SK-N-SH (cell line): Measurements from ENCODE around the gene IQUB. TPM values are rescaled to one million over a fixed set of nuclear protein-coding genes. Genes with fewer than 3 reads are reported as not detected.

Source experiments
- CTCF ChIA-PET: fragments of 300-600, 350-600 bp; formaldehyde crosslinking; extraction: SDS; loops from one replicate; lab custom pipeline; 2021; lab: Yijun Ruan, JAX
- POLR2A ChIA-PET: fragments of 350-600 bp; sonication (Branson Sonifier 250); formaldehyde crosslinking; extraction: SDS; loops from one replicate; lab custom pipeline; 2020; ENCODE audit warnings: antibody characterized with exemption, inconsistent platforms; lab: Yijun Ruan, JAX
- DNase-seq: peaks from one replicate; pipeline ENCODE4 v3.0.0; 2012
- H2AFZ ChIP-seq: fragments of 200-600 bp; sonication (generic); 2 replicates; pipeline ENCODE4 v1.8.1; 2016; ENCODE audit warnings: antibody characterized with exemption, mild to moderate bottlenecking, low read depth
- H3F3A ChIP-seq: fragments of 200-600 bp; sonication (generic); replicated peaks from 2 replicates; pipeline ENCODE3; 2016; ENCODE audit warnings: antibody characterized with exemption, mild to moderate bottlenecking; ENCODE audit not compliant: insufficient read depth
- H3K27ac ChIP-seq, 2 experiments: fragments of 200-500 bp in 1 of 2; fragments of 200-600 bp in 1 of 2; sonication (Bioruptor generic) in 1 of 2; sonication (generic), shearing (Covaris generic) in 1 of 2; 2 replicates each; pipeline versions ENCODE4 v1.5.1 to v1.6.1; 2014 to 2016; ENCODE audit warnings: low read depth in 2 of 2, inconsistent platforms in 1 of 2, low read length in 1 of 2, mild to moderate bottlenecking in 1 of 2, mixed read lengths in 1 of 2
- H3K27me3 ChIP-seq: fragments of 200-600 bp; sonication (generic), shearing (Covaris generic); 2 replicates; pipeline ENCODE4 v1.6.1; 2016; ENCODE audit warnings: mixed run types; ENCODE audit not compliant: insufficient read depth
- H3K36me3 ChIP-seq, 2 experiments: fragments of 200-500 bp in 1 of 2; fragments of 200-600 bp in 1 of 2; sonication (Bioruptor generic) in 1 of 2; sonication (generic) in 1 of 2; replicated peaks in 1 of 2; 2 replicates each; pipeline versions ENCODE3 to v1.5.1; 2014 to 2016; ENCODE audit warnings: low read length in 1 of 2, mild to moderate bottlenecking in 1 of 2; ENCODE audit not compliant: insufficient read depth in 2 of 2, control insufficient read depth in 1 of 2
- H3K4me1 ChIP-seq, 2 experiments: fragments of 200-500 bp in 1 of 2; fragments of 200-600 bp in 1 of 2; sonication (Bioruptor generic) in 1 of 2; sonication (generic), shearing (Covaris generic) in 1 of 2; 2 replicates each; pipeline versions ENCODE4 v1.5.1 to v1.6.1; 2014 to 2016; ENCODE audit warnings: low read depth in 1 of 2, low read length in 1 of 2, mixed run types in 1 of 2; ENCODE audit not compliant: insufficient read depth in 2 of 2, control insufficient read depth in 1 of 2
- H3K4me2 ChIP-seq: fragments of 200-600 bp; sonication (generic), shearing (Covaris generic); 2 replicates; pipeline ENCODE4 v1.6.1; 2017; ENCODE audit warnings: mixed run types
- H3K4me3 ChIP-seq, 2 experiments: fragments of 200-500 bp in 1 of 2; fragments of 200-600 bp in 1 of 2; sonication (Bioruptor generic) in 1 of 2; sonication (generic), shearing (Covaris generic) in 1 of 2; 2 replicates each; pipeline versions ENCODE4 v1.5.1 to v1.8.1; 2014 to 2016; ENCODE audit warnings: low read depth in 2 of 2, inconsistent platforms in 1 of 2, low read length in 1 of 2, mild to moderate bottlenecking in 1 of 2, mixed read lengths in 1 of 2, moderate library complexity in 1 of 2
- H3K79me2 ChIP-seq: fragments of 200-600 bp; sonication (generic); 2 replicates; pipeline ENCODE4 v1.8.1; 2017; ENCODE audit warnings: mild to moderate bottlenecking; ENCODE audit not compliant: insufficient read depth
- H3K9ac ChIP-seq: fragments of 200-600 bp; sonication (generic); 2 replicates; pipeline ENCODE4 v1.6.1; 2017; ENCODE audit warnings: mixed run types
- H3K9me2 ChIP-seq: fragments of 200-600 bp; sonication (generic); 2 replicates; pipeline ENCODE4 v1.6.1; 2017; ENCODE audit warnings: mixed run types
- H3K9me3 ChIP-seq: fragments of 200-600 bp; sonication (generic); 2 replicates; pipeline ENCODE4 v1.6.1; 2017; ENCODE audit warnings: mixed run types, mild to moderate bottlenecking, moderate library complexity
- H4K20me1 ChIP-seq: fragments of 200-600 bp; sonication (generic); 2 replicates; pipeline ENCODE4 v1.6.1; 2017; ENCODE audit warnings: mild to moderate bottlenecking, mixed run types; ENCODE audit not compliant: insufficient read depth
- ELF1 ChIP-seq: IDR thresholded peaks from 2 replicates; pipeline ENCODE4 v1.4.0; 2012
- EZH2phosphoT487 ChIP-seq: fragments of 200-600 bp; sonication (generic); IDR thresholded peaks from 2 replicates; pipeline ENCODE4 v1.6.1; 2017; ENCODE audit warnings: low read depth, mixed run types, mild to moderate bottlenecking, antibody characterized with exemption, moderate library complexity, borderline replicate concordance
- FOSL2 ChIP-seq: IDR thresholded peaks from 2 replicates; pipeline ENCODE4 v1.4.0; 2012; ENCODE audit warnings: low read depth, mild to moderate bottlenecking, moderate library complexity, borderline replicate concordance
- FOXJ3 ChIP-seq: sonication (generic); formaldehyde crosslinking; IDR thresholded peaks from 2 replicates; pipeline ENCODE4 v1.5.1; 2020; ENCODE audit warnings: mild to moderate bottlenecking, missing genetic modification reagents
- GABPA ChIP-seq: IDR thresholded peaks from 2 replicates; pipeline ENCODE4 v1.4.0; 2012; ENCODE audit warnings: low read depth, mild to moderate bottlenecking
- GATA2 ChIP-seq: sonication (generic); formaldehyde crosslinking; IDR thresholded peaks from 2 replicates; pipeline ENCODE4 v1.5.0; 2020; ENCODE audit warnings: mild to moderate bottlenecking, missing genetic modification reagents
- MAX ChIP-seq: IDR thresholded peaks from 2 replicates; pipeline ENCODE4 v1.4.0; 2012; ENCODE audit warnings: low read depth
- MEF2A ChIP-seq: IDR thresholded peaks from 2 replicates; pipeline ENCODE4 v1.4.0; 2012; ENCODE audit warnings: low read depth, borderline replicate concordance
- MXI1 ChIP-seq: IDR thresholded peaks from 2 replicates; pipeline ENCODE4 v1.6.1; 2012; ENCODE audit warnings: mild to moderate bottlenecking, low read depth, low read length, improper control_type of control experiment
- POLR2AphosphoS5 ChIP-seq: IDR thresholded peaks from 2 replicates; pipeline ENCODE4 v1.6.1; 2012; ENCODE audit warnings: low read depth, low read length
- RAD21 ChIP-seq: IDR thresholded peaks from 2 replicates; pipeline ENCODE4 v1.6.1; 2012; ENCODE audit warnings: mild to moderate bottlenecking, low read length
- RCOR1 ChIP-seq: fragments of 150-350 bp; IDR thresholded peaks from 2 replicates; pipeline ENCODE4 v1.6.1; 2017; ENCODE audit warnings: antibody characterized with exemption, low read length
- REST ChIP-seq: IDR thresholded peaks from 2 replicates; pipeline ENCODE4 v1.6.1; 2012; ENCODE audit warnings: mild to moderate bottlenecking, low read depth, low read length, moderate library complexity
- TAF1 ChIP-seq: IDR thresholded peaks from 2 replicates; pipeline ENCODE4 v1.6.1; 2012; ENCODE audit warnings: low read depth, mild to moderate bottlenecking, low read length, moderate library complexity, borderline replicate concordance
- TCF12 ChIP-seq: IDR thresholded peaks from 2 replicates; pipeline ENCODE4 v1.4.0; 2012
- YY1 ChIP-seq: IDR thresholded peaks from 2 replicates; pipeline ENCODE4 v1.4.0; 2012; ENCODE audit warnings: low read depth, mild to moderate bottlenecking
- WGBS: methylation state at CpG from one replicate; pipeline ENCODE4 v1.1.6; 2017; ENCODE audit warnings: low lambda C conversion rate; 5-methylcytosine and 5-hydroxymethylcytosine counted together
- polyA plus RNA-seq, 3 experiments: library from polyadenylated mRNA; depleted of rRNA; stranded (reverse); fragments of >200 nt; gene quantifications; 2 replicates each; pipeline ENCODE4 v1.2.3, GENCODE V29; 2012

Gene IQUB
- polyA plus RNA-seq, 1 of the 3 experiments (the other 2 are of a cell fraction), result 0.10 TPM

GRCh38 chr7:123569352-123570010 is 35.1 kb upstream of the IQUB start:
- H3K9me2 ChIP-seq, result no peaks in the 10 kb centered on the region
- no peaks in the 10 kb centered on the region for H3K27me3 ChIP-seq
- no peak for DNase-seq
- H3K9me3 ChIP-seq, result no peaks in the 10 kb centered on the region
- ChIA-PET CTCF (interaction anchor here (0.9 to 3.1 kb wide), 2 partner anchors 11 to 296 kb away, joined by 4 to 16 read pairs; no protein-coding TSS in a partner anchor), POLR2A (no interaction called here)
- no peak for TF ChIP-seq YY1
- TF ChIP-seq MXI1, result no peak
- no peak for TF ChIP-seq EZH2phosphoT487
- no peak for TF ChIP-seq POLR2AphosphoS5
- no peak for TF ChIP-seq RCOR1
- TF ChIP-seq MAX, result no peak
- TF ChIP-seq GATA2 (CRISPR knock-in tag), result no peak
- TF ChIP-seq RAD21, result no peak
- TF ChIP-seq GABPA, result no peak
- TF ChIP-seq TCF12, result no peak
- no peak for TF ChIP-seq FOSL2
- TF ChIP-seq TAF1, result no peak
- TF ChIP-seq FOXJ3 (CRISPR knock-in tag), result no peak
- no peak for TF ChIP-seq ELF1
- TF ChIP-seq REST, result no peak
- no peak for TF ChIP-seq MEF2A
- WGBS, result 72% methylated on average over 2 of the region's 2 CpGs
- H3K4me2 ChIP-seq, result no peak overlapping the region
- H3K4me3 ChIP-seq, result no peak overlapping the region
- H3K36me3 ChIP-seq, result no peaks in the 10 kb centered on the region
- no peaks in the 10 kb centered on the region for H3K4me1 ChIP-seq
- H3F3A ChIP-seq, result no peaks in the 10 kb centered on the region
- no peaks in the 10 kb centered on the region for H4K20me1 ChIP-seq
- H2AFZ ChIP-seq, result no peak overlapping the region
- no peak overlapping the region for H3K27ac ChIP-seq
- no peaks in the 10 kb centered on the region for H3K79me2 ChIP-seq
- H3K9ac ChIP-seq, result no peak overlapping the region
